Heart left ventricle (tissue), 16 donors: ENCODE measurements around the gene UBXN7. TPM values are rescaled to one million over a fixed set of nuclear protein-coding genes. Genes with fewer than 3 reads are reported as not detected.
"Not testable (repeated sequence)": the region's sequence is repeated elsewhere in the genome, so short reads cannot be mapped to it uniquely, and the experiment has no call there.

Source experiments
- ATAC-seq, 4 donors: fragments of 200-7000 bp; cut with Tn5 transposase; one replicate each; pipeline ENCODE4 v1.9.1; 2020 to 2022; ENCODE audit warnings: moderate library complexity in 4 of 4, mild to moderate bottlenecking in 3 of 4, moderate number of reproducible peaks in 1 of 4
- DNase-seq, 5 donors: peaks; one replicate each; pipeline ENCODE4 v3.0.0-alpha.2; 2020
- H3K27ac ChIP-seq, 12 donors: fragments of 200-600 bp; sonication (generic) in 4 of 12; one replicate each; pipeline versions ENCODE4 v1.5.0 to v1.8.0; 2016 to 2022; ENCODE audit warnings: mild to moderate bottlenecking in 2 of 12
- H3K27me3 ChIP-seq, 9 donors: fragments of 200-600 bp; sonication (generic) in 2 of 9; one replicate each; pipeline versions ENCODE4 v1.5.1 to v1.8.0; 2016 to 2022; ENCODE audit warnings: mild to moderate bottlenecking in 3 of 9
- H3K36me3 ChIP-seq, 9 donors: fragments of 200-600 bp; sonication (generic) in 2 of 9; one replicate each; pipeline versions ENCODE4 v1.5.0 to v1.8.0; 2018 to 2022; ENCODE audit warnings: mild to moderate bottlenecking in 2 of 9
- H3K4me1 ChIP-seq, 12 donors: fragments of 200-600 bp; sonication (generic) in 4 of 12; one replicate each; pipeline versions ENCODE4 v1.5.0 to v1.8.0; 2016 to 2022; ENCODE audit warnings: mild to moderate bottlenecking in 3 of 12
- H3K4me3 ChIP-seq, 12 donors: fragments of 200-600 bp; sonication (generic) in 4 of 12; one replicate each; pipeline versions ENCODE4 v1.5.0 to v1.8.0; 2017 to 2022; ENCODE audit warnings: mild to moderate bottlenecking in 9 of 12, moderate library complexity in 4 of 12
- H3K9me3 ChIP-seq, 12 donors: fragments of 200-600 bp; sonication (generic) in 4 of 12; one replicate each; pipeline versions ENCODE4 v1.5.0 to v1.8.0; 2016 to 2022; ENCODE audit warnings: mild to moderate bottlenecking in 1 of 12
- POLR2A ChIP-seq, 2 donors: fragments of 450-650 bp; IDR thresholded peaks; one replicate each; pipeline ENCODE4 v1.6.1; 2017; ENCODE audit warnings: antibody characterized with exemption in 2 of 2, mild to moderate bottlenecking in 2 of 2, moderate library complexity in 2 of 2
- WGBS, 4 donors: extraction: QIAGEN DNeasy Blood & Tissue Kit in 2 of 4; methylation state at CpG; one replicate each; pipeline versions ENCODE4 v1.1.5 to v1.1.7; 2013 to 2018; 5-methylcytosine and 5-hydroxymethylcytosine counted together
- intact Hi-C, 10 donors: fragments of 100-400 bp; cut with DNase I; formaldehyde crosslinking; loops; one replicate each; pipeline versions ENCODE4 v1.11.1 to v1.14.2; 2022
- polyA plus RNA-seq, 2 donors: library from polyadenylated mRNA; stranded (reverse); fragments of 200-250 nt; gene quantifications; one replicate each; pipeline ENCODE4 v1.2.3, GENCODE V29; 2013
- total RNA-seq, 9 donors: library from RNA; depleted of rRNA in 2 of 9; stranded (reverse); fragments of >200 nt in 2 of 9; fragmentation: NEBNext Ultra II Directional in 3 of 9; extraction: Animal tissue kit (Norgen Biotek cat#: 25700) in 3 of 9; gene quantifications; one replicate each; pipeline versions ENCODE4 v1.1.0 to v1.2.4, GENCODE V29; 2016 to 2023
- TF ChIP-seq, protein P1 (sequence below), 12 donors: fragments of 200-600 bp; sonication (generic) in 4 of 12; IDR thresholded peaks; one replicate each; pipeline versions ENCODE4 v1.5.0 to v1.8.0; 2018 to 2022; ENCODE audit warnings: antibody characterized with exemption in 12 of 12, mild to moderate bottlenecking in 5 of 12
- donor health status: ischemic (EF 13 %, LVEDD 7.1; RV severe dilation, severe dysfunction).
- donor health status: healthy with polysubstance abuse.
- donor health status: DM: no; HTN: yes; CAD: no.
- donor health status: DM: no; HTN: no; CAD: no.
- donor health status: ischemic (EF 25% LVEDD 6.9; RV normal size, moderate dysfunction).
- donor health status: ischemic (EF 25% LVEDD 5.7; RV mildly dilated, moderate dysfunction).
- donor health status: healthy.
- donor health status: DM: yes; HTN: yes; CAD: no.
- donor health status: ischemic (EF 35%, LVEDD 5.7; RV mildly dilated, moderate dysfunction).
- donor health status: nonischemic (EF 11% LVEDD 7.7; RV severe dilation, severe dysfunction).
- donor health status: DM: yes; HTN: yes; CAD: no.
- donor health status: PGD.
- donor health status: ischemic (EF 29% LVEDD 5.4; RV normal size, mild dysfunction).
- donor health status: nonischemic (EF 23%, LVEDD 6.1; RV moderate dilation, normal function).

UBXN7 gene
- total and polyA plus RNA-seq, 11 donors, result 6.9 to 50.2 (median 25.8) TPM

DNA sequence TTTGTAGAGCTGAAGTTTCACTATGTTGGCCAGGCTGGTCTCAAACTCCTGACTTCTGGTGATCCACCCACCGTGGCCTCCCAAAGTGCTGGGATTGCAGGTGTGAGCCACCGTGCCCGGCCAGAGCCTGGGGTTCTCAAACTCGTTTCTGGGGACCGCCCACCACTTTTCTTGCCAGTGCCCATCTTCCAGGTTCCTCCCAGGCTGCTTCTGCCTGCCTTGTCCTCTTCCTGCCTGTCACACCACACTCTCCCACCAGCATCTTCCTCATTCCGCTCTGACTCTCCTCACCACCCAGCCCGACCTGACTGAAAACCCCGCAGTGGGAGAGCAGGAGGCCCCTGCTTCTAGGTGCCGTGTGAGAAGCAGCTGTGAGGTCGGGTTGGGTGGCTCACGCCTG lies 111.1 kb downstream of the UBXN7 start:
- no peaks in the 10 kb centered on the region for H3K9me3 ChIP-seq
- ATAC-seq (no peak), DNase-seq (peak in 1 of 5 donors; percentile 27)
- no peak overlapping the region for H3K27ac ChIP-seq
- no peaks in the 10 kb centered on the region for H3K27me3 ChIP-seq
- intact Hi-C loops, result no loop called here
- H3K4me3 ChIP-seq, result no peak overlapping the region
- TF ChIP-seq, protein P1, sequence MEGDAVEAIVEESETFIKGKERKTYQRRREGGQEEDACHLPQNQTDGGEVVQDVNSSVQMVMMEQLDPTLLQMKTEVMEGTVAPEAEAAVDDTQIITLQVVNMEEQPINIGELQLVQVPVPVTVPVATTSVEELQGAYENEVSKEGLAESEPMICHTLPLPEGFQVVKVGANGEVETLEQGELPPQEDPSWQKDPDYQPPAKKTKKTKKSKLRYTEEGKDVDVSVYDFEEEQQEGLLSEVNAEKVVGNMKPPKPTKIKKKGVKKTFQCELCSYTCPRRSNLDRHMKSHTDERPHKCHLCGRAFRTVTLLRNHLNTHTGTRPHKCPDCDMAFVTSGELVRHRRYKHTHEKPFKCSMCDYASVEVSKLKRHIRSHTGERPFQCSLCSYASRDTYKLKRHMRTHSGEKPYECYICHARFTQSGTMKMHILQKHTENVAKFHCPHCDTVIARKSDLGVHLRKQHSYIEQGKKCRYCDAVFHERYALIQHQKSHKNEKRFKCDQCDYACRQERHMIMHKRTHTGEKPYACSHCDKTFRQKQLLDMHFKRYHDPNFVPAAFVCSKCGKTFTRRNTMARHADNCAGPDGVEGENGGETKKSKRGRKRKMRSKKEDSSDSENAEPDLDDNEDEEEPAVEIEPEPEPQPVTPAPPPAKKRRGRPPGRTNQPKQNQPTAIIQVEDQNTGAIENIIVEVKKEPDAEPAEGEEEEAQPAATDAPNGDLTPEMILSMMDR (IDR thresholded peaks at IDR 0.05), result no peak
- no peak for TF ChIP-seq POLR2A (IDR thresholded peaks at IDR 0.05)
- 77 to 92% (median 87%) methylated on average over 11 of the region's 11 CpGs for WGBS, 4 donors
- no peaks in the 10 kb centered on the region for H3K36me3 ChIP-seq
- H3K4me1 ChIP-seq, result peaks cover 0 to 6% (median 1%) of the 10 kb centered on the region in 12 donors

DNA sequence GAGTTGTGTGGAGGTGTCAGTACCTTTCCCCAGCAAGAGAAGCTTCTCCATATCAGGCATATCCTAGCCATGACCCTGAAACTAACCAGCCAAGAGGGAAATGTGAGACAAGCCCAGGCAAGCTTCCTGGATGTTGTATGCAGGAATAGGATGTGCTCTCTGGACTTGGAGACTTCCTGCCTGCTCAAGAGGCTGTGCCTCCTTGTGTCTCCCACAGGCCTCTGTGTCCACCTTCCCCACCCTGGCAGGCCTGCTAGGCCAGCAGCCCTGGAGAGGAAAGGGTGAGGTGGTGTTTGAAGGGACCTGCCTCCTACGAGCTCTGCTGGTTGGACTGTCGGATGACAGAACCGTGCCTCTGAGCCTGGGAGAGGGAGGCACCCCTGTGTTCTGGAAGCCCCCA lies 112.1 kb downstream of the UBXN7 start:
- DNase-seq (no peak), ATAC-seq (peak in 1 of 4 donors; percentile 12)
- TF ChIP-seq, protein P1 (IDR thresholded peaks at IDR 0.05), result no peak
- TF ChIP-seq POLR2A (IDR thresholded peaks at IDR 0.05), result no peak
- Histone ChIP-seq H3K36me3 (peaks cover 0 to 3% (median 0%) of the 10 kb centered on the region in 9 donors), H3K4me3 (no peak overlapping the region), H3K27ac (peak overlapping the region in 1 of 12 donors; percentile 13), H3K27me3 (no peaks in the 10 kb centered on the region), H3K9me3 (no peaks in the 10 kb centered on the region), H3K4me1 (peaks cover 0 to 6% (median 1%) of the 10 kb centered on the region in 12 donors)
- intact Hi-C loops, result no loop called here
- WGBS, 4 donors, result 42 to 69% (median 56%) methylated on average over 3 of the region's 3 CpGs

DNA sequence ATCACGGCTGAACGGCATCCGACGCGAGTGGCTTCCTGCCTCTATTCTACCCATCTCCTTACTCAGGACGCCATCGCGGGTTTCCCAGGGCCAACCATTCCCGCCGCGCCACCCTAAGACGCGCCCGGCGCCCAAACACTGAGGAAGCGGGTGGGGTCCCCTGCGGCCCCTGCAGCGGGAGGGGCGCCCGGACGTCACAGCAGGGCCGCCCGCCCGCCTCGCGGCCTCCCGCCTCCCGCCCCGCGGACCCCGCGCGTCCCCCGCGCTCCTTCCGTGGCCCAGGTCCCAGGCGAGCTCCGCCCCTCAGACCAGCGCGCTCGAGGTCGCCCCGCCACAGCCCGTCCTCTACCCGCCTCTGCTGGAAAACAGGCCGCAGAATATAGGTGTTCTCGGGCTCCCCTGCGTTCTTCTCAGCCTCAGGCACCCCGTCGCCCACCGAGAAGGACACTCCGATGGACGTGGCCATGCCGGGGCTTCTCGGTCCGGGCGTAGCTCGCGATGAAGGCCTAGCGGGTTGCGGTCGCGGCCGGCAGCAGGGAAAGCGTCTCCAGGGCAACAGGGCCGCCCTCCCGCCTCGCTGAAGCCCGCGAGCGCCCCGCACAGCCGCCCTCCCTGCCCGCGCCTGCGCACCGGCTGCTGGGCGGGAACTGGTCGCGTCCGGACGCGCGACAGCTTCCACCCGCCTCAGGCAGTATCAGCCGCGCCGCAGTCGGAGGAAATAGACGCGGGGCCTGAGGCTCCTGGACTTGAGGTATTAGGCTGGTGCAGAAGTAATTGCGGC lies 114.3 kb downstream of the UBXN7 start, which contains the start of gene DYNLT2B:
Gene DYNLT2B (minus strand): TSS at position 554 of the 781 bp plus-strand sequence. CDS start 88 bp downstream, at position 466.
- H3K9me3 ChIP-seq, result no peaks in the 10 kb centered on the region
- peak; percentile 33 to 82 for TF ChIP-seq POLR2A (IDR thresholded peaks at IDR 0.05)
- TF ChIP-seq, protein P1 (IDR thresholded peaks at IDR 0.05), result peak in 3 of 12 donors; percentile 11 to 22 (median 14)
- DNase-seq, result peak; percentile 88 to 94 (median 91)
- peak within 1 kb of the TSS; percentile 43 to 100 (median 78) for H3K4me3 ChIP-seq
- ATAC-seq, result peak; percentile 93 to 99 (median 98)
- H3K4me1 ChIP-seq, result peaks cover 0 to 6% (median 1%) of the 10 kb centered on the region in 12 donors
- H3K27ac ChIP-seq, result peak within 1 kb of the TSS; percentile 66 to 99 (median 92)
- WGBS, 4 donors, result 0% methylated on average over 54 to 92 of the region's 92 CpGs
- H3K27me3 ChIP-seq, result no peaks in the 10 kb centered on the region
- intact Hi-C loops, result loop anchor here in 1 of 10 donors (2.0 kb wide), 1 partner anchor 17 kb away; no protein-coding TSS in a partner anchor
- peaks cover 0 to 9% (median 0%) of the 10 kb centered on the region in 9 donors for H3K36me3 ChIP-seq

DNA sequence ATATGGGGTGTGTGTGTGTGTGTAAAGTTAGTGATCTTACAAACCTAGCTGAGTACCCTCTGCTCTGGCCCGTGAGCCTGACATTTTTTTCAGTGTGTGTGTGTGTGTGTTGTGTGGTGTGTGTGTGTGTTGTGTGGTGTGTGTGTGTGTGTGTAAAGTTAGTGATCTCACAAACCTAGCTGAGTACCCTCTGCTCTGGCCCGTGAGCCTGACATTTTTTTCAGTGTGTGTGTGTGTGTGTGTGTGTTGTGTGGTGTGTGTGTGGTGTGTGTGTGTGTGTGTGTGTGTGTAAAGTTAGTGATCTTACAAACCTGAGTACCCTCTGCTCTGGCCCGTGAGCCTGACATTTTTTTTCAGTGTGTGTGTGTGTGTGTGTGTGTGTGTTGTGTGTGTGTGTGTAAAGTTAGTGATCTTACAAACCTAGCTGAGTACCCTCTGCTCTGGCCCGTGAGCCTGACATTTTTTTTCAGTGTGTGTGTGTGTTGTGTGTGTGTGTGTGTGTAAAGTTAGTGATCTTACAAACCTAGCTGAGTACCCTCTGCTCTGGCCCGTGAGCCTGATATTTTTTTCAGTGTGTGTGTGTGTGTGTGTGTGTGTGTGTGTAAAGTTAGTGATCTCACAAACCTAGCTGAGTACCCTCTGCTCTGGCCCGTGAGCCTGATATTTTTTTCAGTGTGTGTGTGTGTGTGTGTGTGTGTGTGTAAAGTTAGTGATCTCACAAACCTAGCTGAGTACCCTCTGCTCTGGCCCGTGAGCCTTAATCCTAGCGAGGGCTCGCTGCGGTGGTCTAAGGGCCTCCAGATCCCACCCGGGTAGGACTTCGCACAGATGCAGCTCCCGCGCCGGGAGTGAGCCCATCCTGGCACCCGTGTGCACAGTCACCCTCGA lies 115.2 kb downstream of the UBXN7 start:
- not testable (repeated sequence) for H3K9me3 ChIP-seq, H3K27me3 ChIP-seq, ATAC-seq, H3K4me1 ChIP-seq, H3K36me3 ChIP-seq, DNase-seq
- intact Hi-C loops, result loop anchor here in 1 of 10 donors (2.0 kb wide), 1 partner anchor 16 kb away; no protein-coding TSS in a partner anchor
- peak overlapping the region; percentile 43 to 100 (median 78) for H3K4me3 ChIP-seq
- H3K27ac ChIP-seq, result peak overlapping the region; percentile 66 to 99 (median 92)
- 13 to 38% (median 25%) methylated on average over 4 to 17 of the region's 17 CpGs for WGBS, 4 donors
